GM23338 (cell line): ENCODE results near the gene KCNT1. TPM values are rescaled to one million over a fixed set of nuclear protein-coding genes. Genes with fewer than 3 reads are reported as not detected.

Experiments
- ATAC-seq: fragments of 200-7000 bp; cut with Tn5 transposase; 3 replicates; pipeline ENCODE4 v1.9.1; 2020
- DNase-seq: peaks from one replicate; pipeline ENCODE4 v3.0.0-alpha.2; 2015; ENCODE audit warnings: low spot score
- H2AFZ ChIP-seq: fragments of 200-600 bp; sonication (generic); 2 replicates; pipeline ENCODE4 v1.8.0; 2016; ENCODE audit warnings: antibody characterized with exemption, mild to moderate bottlenecking, moderate library complexity
- H3F3A ChIP-seq: fragments of 200-600 bp; sonication (generic); replicated peaks from 2 replicates; pipeline ENCODE4 v1.8.0; 2017; ENCODE audit warnings: antibody characterized with exemption, mixed run types, low read depth
- H3K27ac ChIP-seq: fragments of 200-600 bp; sonication (generic); 2 replicates; pipeline ENCODE4 v1.6.1; 2016; ENCODE audit warnings: low read depth
- H3K27me3 ChIP-seq: fragments of 200-600 bp; sonication (generic); 2 replicates; pipeline ENCODE4 v1.8.0; 2016; ENCODE audit warnings: mild to moderate bottlenecking, mixed run types, moderate library complexity; ENCODE audit not compliant: insufficient read depth
- H3K36me3 ChIP-seq: fragments of 200-600 bp; sonication (generic); 2 replicates; pipeline ENCODE4 v1.8.0; 2016; ENCODE audit warnings: mild to moderate bottlenecking; ENCODE audit not compliant: insufficient read depth
- H3K4me1 ChIP-seq: fragments of 200-600 bp; sonication (generic); 2 replicates; pipeline ENCODE4 v1.8.0; 2016; ENCODE audit warnings: mild to moderate bottlenecking, moderate library complexity; ENCODE audit not compliant: insufficient read depth
- H3K4me2 ChIP-seq: fragments of 200-600 bp; sonication (generic); 2 replicates; pipeline ENCODE4 v1.7.1; 2017; ENCODE audit warnings: mixed run types
- H3K4me3 ChIP-seq: fragments of 200-600 bp; sonication (generic); 2 replicates; pipeline ENCODE4 v1.6.1; 2016; ENCODE audit warnings: mixed run types
- H3K79me2 ChIP-seq: fragments of 200-600 bp; sonication (generic); replicated peaks from 2 replicates; pipeline ENCODE4 v1.8.0; 2017; ENCODE audit warnings: mild to moderate bottlenecking; ENCODE audit not compliant: insufficient read depth
- H3K9me2 ChIP-seq: fragments of 200-600 bp; sonication (generic); 2 replicates; pipeline ENCODE4 v1.8.0; 2017; ENCODE audit not compliant: insufficient read depth
- H4K20me1 ChIP-seq: fragments of 200-600 bp; sonication (generic); replicated peaks from 2 replicates; pipeline ENCODE4 v1.8.0; 2017; ENCODE audit warnings: mild to moderate bottlenecking; ENCODE audit not compliant: insufficient read depth
- H3K27ac Mint-ChIP-seq: 2 replicates; pipeline ENCODE4 v1.8.0; 2020; ENCODE audit warnings: inconsistent platforms, mild to moderate bottlenecking, moderate library complexity, mixed read lengths
- H3K27me3 Mint-ChIP-seq: 3 replicates; pipeline ENCODE4 v1.8.0; 2022; ENCODE audit warnings: low read depth, mild to moderate bottlenecking, moderate library complexity, mixed read lengths, inconsistent platforms; ENCODE audit not compliant: insufficient read depth, poor library complexity
- H3K36me3 Mint-ChIP-seq: 3 replicates; pipeline ENCODE4 v1.8.0; 2021; ENCODE audit warnings: low read depth, mild to moderate bottlenecking, inconsistent platforms, moderate library complexity, mixed read lengths
- H3K4me1 Mint-ChIP-seq: 3 replicates; pipeline ENCODE4 v1.8.0; 2020; ENCODE audit warnings: mild to moderate bottlenecking, inconsistent platforms, mixed read lengths
- H3K4me3 Mint-ChIP-seq: 3 replicates; pipeline ENCODE4 v1.8.0; 2021; ENCODE audit warnings: moderate library complexity, mild to moderate bottlenecking, inconsistent platforms, mixed read lengths
- H3K9me3 Mint-ChIP-seq: 3 replicates; pipeline ENCODE4 v1.8.0; 2020; ENCODE audit warnings: moderate library complexity, mild to moderate bottlenecking, inconsistent platforms, mixed read lengths
- NANOG ChIP-seq: IDR thresholded peaks from 2 replicates; pipeline ENCODE4 v1.6.1; 2016; ENCODE audit warnings: antibody characterized with exemption, borderline replicate concordance
- STAT1 ChIP-seq: IDR thresholded peaks from one replicate; pipeline ENCODE4 v1.6.1; 2016; ENCODE audit warnings: antibody characterized with exemption; ENCODE audit not compliant: unreplicated experiment
- ZNF331 ChIP-seq: fragments of 250-450 bp; sonication (Bioruptor Pico); IDR thresholded peaks from 2 replicates; pipeline ENCODE4 v1.5.0; 2020; ENCODE audit warnings: low read depth, mild to moderate bottlenecking, moderate library complexity
- ZNF462 ChIP-seq: fragments of 250-450 bp; sonication (Bioruptor Pico); IDR thresholded peaks from 2 replicates; pipeline ENCODE4 v1.5.0; 2020; ENCODE audit warnings: mild to moderate bottlenecking, moderate library complexity
- polyA plus RNA-seq: library from polyadenylated mRNA; unstranded; fragments of >200 nt; fragmentation: Nextera tagmentation; extraction: Ambion mirVana; gene quantifications from 2 replicates; pipeline ENCODE4 v1.2.1, GENCODE V29; 2016
- total RNA-seq: library from RNA; depleted of rRNA; stranded (reverse); fragments of >200 nt; shearing (Covaris generic); gene quantifications from 2 replicates; pipeline ENCODE4 v1.2.3, GENCODE V29; 2014
- TF ChIP-seq, protein P1 (sequence below): IDR thresholded peaks from 2 replicates; pipeline ENCODE4 v1.6.1; 2016; ENCODE audit warnings: antibody characterized with exemption
- TF ChIP-seq, protein P2 (sequence below): IDR thresholded peaks from one replicate; pipeline ENCODE4 v1.6.1; 2018; ENCODE audit warnings: antibody characterized with exemption; ENCODE audit not compliant: unreplicated experiment

Gene KCNT1
- total and polyA plus RNA-seq, 2 experiments from 2014 or later = 0.05 to 0.28 TPM

- no peak overlapping the region for H2AFZ ChIP-seq
- H3K79me2 ChIP-seq = no peaks in the 10 kb centered on the region
- no peaks in the 10 kb centered on the region for H4K20me1 ChIP-seq
- H3K9me2 ChIP-seq = no peaks in the 10 kb centered on the region
- Mint-ChIP-seq H3K27me3 (peaks cover 4% of the 10 kb centered on the region), H3K4me3 (no peak overlapping the region), H3K27ac (no peak overlapping the region), H3K9me3 (no peaks in the 10 kb centered on the region), H3K4me1 (peaks cover 10% of the 10 kb centered on the region), H3K36me3 (no peaks in the 10 kb centered on the region; the same call in 2 of the 3 replicates)
- TF ChIP-seq, protein P1, sequence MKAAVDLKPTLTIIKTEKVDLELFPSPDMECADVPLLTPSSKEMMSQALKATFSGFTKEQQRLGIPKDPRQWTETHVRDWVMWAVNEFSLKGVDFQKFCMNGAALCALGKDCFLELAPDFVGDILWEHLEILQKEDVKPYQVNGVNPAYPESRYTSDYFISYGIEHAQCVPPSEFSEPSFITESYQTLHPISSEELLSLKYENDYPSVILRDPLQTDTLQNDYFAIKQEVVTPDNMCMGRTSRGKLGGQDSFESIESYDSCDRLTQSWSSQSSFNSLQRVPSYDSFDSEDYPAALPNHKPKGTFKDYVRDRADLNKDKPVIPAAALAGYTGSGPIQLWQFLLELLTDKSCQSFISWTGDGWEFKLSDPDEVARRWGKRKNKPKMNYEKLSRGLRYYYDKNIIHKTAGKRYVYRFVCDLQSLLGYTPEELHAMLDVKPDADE = no peak
- TF ChIP-seq, protein P2, sequence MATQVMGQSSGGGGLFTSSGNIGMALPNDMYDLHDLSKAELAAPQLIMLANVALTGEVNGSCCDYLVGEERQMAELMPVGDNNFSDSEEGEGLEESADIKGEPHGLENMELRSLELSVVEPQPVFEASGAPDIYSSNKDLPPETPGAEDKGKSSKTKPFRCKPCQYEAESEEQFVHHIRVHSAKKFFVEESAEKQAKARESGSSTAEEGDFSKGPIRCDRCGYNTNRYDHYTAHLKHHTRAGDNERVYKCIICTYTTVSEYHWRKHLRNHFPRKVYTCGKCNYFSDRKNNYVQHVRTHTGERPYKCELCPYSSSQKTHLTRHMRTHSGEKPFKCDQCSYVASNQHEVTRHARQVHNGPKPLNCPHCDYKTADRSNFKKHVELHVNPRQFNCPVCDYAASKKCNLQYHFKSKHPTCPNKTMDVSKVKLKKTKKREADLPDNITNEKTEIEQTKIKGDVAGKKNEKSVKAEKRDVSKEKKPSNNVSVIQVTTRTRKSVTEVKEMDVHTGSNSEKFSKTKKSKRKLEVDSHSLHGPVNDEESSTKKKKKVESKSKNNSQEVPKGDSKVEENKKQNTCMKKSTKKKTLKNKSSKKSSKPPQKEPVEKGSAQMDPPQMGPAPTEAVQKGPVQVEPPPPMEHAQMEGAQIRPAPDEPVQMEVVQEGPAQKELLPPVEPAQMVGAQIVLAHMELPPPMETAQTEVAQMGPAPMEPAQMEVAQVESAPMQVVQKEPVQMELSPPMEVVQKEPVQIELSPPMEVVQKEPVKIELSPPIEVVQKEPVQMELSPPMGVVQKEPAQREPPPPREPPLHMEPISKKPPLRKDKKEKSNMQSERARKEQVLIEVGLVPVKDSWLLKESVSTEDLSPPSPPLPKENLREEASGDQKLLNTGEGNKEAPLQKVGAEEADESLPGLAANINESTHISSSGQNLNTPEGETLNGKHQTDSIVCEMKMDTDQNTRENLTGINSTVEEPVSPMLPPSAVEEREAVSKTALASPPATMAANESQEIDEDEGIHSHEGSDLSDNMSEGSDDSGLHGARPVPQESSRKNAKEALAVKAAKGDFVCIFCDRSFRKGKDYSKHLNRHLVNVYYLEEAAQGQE = no peak
- TF ChIP-seq ZNF331 (CRISPR knock-in tag) = no peak
- no peak for TF ChIP-seq ZNF462 (CRISPR knock-in tag)
- TF ChIP-seq STAT1 = no peak
- no peak for TF ChIP-seq NANOG
- no peaks in the 10 kb centered on the region for H3K27me3 ChIP-seq
- no peak for ATAC-seq
- H3K27ac ChIP-seq = no peak overlapping the region
- H3F3A ChIP-seq = no peaks in the 10 kb centered on the region
- no peak for DNase-seq
- no peaks in the 10 kb centered on the region for H3K4me1 ChIP-seq
- H3K4me2 ChIP-seq = no peak overlapping the region
- no peaks in the 10 kb centered on the region for H3K36me3 ChIP-seq
- H3K4me3 ChIP-seq = no peak overlapping the region
Measured at GRCh38 chr9:135724186-135724787, 22.3 kb downstream of the KCNT1 start.
